Measurements from ENCODE around the gene SLC22A23.

SLC22A23 gene

DNA sequence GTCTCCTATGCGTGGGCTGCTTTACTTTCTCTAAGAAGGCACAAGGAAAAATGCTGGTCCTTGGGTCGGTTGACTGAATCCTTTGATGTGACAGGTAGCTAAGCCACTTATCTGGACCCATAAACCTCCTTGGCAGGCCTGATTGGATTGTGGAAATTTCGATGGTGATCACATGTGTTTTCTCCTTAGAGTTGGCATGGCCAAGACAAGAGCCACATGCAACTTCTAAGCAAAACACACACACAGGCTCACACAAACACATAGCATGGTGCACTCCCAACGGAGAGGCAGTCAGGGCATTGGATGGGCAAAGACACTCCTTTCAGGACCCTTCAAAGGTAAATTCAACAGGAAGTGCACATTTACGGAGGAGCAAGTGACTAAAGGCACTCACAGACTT lies 102.9 kb downstream of the SLC22A23 start:
- Histone ChIP-seq H3K4me1 (peaks cover 0 to 23% (median 16%) of the 10 kb centered on the region in 4 donors), H3K27ac (no peak overlapping the region), H3K36me3 (no peaks in the 10 kb centered on the region), H3K4me3 (no peak overlapping the region), H3K27me3 (no peaks in the 10 kb centered on the region), H3K9me3 (no peaks in the 10 kb centered on the region)
- intact Hi-C loops (cut with DNase I; ENCODE audit: low total_unique reads) = loop anchor here (10.0 kb wide), 1 partner anchor 381 kb away; no protein-coding TSS in a partner anchor
- TF ChIP-seq, protein P1, sequence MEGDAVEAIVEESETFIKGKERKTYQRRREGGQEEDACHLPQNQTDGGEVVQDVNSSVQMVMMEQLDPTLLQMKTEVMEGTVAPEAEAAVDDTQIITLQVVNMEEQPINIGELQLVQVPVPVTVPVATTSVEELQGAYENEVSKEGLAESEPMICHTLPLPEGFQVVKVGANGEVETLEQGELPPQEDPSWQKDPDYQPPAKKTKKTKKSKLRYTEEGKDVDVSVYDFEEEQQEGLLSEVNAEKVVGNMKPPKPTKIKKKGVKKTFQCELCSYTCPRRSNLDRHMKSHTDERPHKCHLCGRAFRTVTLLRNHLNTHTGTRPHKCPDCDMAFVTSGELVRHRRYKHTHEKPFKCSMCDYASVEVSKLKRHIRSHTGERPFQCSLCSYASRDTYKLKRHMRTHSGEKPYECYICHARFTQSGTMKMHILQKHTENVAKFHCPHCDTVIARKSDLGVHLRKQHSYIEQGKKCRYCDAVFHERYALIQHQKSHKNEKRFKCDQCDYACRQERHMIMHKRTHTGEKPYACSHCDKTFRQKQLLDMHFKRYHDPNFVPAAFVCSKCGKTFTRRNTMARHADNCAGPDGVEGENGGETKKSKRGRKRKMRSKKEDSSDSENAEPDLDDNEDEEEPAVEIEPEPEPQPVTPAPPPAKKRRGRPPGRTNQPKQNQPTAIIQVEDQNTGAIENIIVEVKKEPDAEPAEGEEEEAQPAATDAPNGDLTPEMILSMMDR (IDR thresholded peaks at IDR 0.05) = no peak
- DNase-seq = no peak

DNA sequence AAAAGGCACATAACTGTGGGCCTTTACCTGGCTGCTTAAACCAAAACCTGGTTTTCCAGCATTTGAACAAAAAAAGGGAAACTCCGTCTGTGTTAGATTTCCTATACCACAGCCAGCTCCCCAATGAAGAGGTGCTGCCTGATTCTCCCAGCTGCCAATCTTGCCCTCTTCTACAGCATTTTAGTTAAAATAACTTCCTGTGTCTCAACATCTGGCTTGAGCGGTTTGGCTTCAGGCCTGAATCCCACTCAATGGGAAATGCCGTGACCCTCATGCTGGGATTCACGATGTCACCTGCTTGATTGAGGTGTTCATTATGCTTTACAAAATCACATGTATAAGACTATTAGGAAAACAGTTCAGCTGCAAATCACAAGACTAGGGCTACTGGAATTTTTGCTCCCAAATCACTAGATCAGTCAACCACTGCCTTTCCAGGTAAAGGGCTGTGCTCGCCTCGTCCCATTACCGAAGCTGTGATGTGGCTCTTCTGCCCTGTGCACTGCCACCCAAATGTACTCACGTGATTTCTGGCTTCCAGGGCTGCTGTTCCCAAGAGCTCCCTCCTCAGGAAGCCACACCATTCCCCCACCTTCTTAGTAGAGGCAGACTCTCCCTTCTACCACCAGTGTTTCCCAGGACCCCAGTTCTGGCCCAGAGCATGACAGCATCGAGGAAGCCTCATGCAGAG lies 103.5 kb downstream of the SLC22A23 start:
- Histone ChIP-seq H3K4me1 (peaks cover 0 to 23% (median 16%) of the 10 kb centered on the region in 4 donors), H3K9me3 (no peaks in the 10 kb centered on the region), H3K36me3 (no peaks in the 10 kb centered on the region), H3K27me3 (no peaks in the 10 kb centered on the region), H3K27ac (no peak overlapping the region), H3K4me3 (no peak overlapping the region)
- intact Hi-C loops (cut with DNase I; ENCODE audit: low total_unique reads) = loop anchor here (10.0 kb wide), 1 partner anchor 381 kb away; no protein-coding TSS in a partner anchor
- DNase-seq = no peak
- TF ChIP-seq, protein P1 (IDR thresholded peaks at IDR 0.05) = no peak

DNA sequence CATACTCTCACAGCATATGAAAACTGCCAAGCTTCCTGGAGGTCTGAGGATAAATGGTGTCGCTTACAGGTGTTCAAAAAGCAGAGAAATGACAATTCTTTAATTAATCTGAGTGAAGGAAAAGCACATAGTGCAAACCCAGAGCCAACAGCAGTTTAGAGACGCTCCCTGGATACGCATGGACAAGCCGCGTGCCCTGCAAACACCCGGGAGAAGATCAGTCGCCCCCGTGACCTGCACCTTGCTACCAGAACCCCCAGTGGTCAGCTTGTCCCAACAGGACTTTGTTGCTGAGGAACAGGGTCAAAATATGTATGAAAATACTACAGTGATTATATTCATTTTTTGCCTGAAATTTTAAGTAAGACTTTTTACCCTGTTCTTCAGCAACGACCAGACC lies 104.2 kb downstream of the SLC22A23 start:
- no peak overlapping the region for H3K4me3 ChIP-seq
- H3K36me3 ChIP-seq = no peaks in the 10 kb centered on the region
- TF ChIP-seq, protein P1 (IDR thresholded peaks at IDR 0.05) = no peak
- peaks cover 0 to 23% (median 15%) of the 10 kb centered on the region in 4 donors for H3K4me1 ChIP-seq
- intact Hi-C loops (cut with DNase I; ENCODE audit: low total_unique reads) = loop anchor here (10.0 kb wide), 1 partner anchor 382 kb away; no protein-coding TSS in a partner anchor
- H3K9me3 ChIP-seq = no peaks in the 10 kb centered on the region
- H3K27ac ChIP-seq = no peak overlapping the region
- no peaks in the 10 kb centered on the region for H3K27me3 ChIP-seq
- no peak for DNase-seq

DNA sequence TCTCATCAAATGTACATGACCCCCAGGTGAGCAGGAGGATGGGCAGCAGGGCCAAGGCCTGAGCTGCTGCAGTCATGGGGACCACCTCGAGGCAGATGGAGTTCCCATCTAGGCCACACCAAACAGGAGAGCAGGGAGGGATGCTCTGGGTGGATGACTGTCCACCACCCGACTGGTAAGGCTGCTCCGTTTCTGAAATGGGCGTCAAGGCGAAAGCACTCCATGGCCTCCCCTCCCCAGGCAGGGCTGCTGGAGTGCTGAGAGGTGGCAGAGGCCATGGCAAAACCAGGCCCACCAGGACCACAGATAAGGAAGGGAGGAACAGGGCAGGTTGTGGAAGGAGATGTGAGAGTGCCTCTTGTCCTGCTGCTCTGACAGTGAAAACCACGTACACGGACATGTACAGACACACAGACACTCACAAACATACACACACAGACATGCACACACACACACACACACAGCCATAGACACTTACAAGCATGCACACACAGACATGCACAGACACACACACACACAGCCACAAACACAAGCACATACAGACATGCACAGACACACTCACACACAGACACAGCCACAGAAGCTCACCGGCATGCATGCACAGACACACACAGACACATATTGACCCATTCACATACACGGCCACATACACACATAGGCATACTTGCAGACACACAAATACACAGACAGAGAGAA lies 104.9 kb downstream of the SLC22A23 start:
- Histone ChIP-seq H3K36me3 (no peaks in the 10 kb centered on the region), H3K27ac (no peak overlapping the region), H3K4me1 (peaks cover 0 to 16% (median 12%) of the 10 kb centered on the region in 4 donors), H3K9me3 (no peaks in the 10 kb centered on the region), H3K4me3 (no peak overlapping the region), H3K27me3 (no peaks in the 10 kb centered on the region)
- no peak for DNase-seq
- TF ChIP-seq, protein P1 (IDR thresholded peaks at IDR 0.05) = no peak
- intact Hi-C loops (cut with DNase I; ENCODE audit: low total_unique reads) = loop anchor here (10.0 kb wide), 1 partner anchor 383 kb away; no protein-coding TSS in a partner anchor

DNA sequence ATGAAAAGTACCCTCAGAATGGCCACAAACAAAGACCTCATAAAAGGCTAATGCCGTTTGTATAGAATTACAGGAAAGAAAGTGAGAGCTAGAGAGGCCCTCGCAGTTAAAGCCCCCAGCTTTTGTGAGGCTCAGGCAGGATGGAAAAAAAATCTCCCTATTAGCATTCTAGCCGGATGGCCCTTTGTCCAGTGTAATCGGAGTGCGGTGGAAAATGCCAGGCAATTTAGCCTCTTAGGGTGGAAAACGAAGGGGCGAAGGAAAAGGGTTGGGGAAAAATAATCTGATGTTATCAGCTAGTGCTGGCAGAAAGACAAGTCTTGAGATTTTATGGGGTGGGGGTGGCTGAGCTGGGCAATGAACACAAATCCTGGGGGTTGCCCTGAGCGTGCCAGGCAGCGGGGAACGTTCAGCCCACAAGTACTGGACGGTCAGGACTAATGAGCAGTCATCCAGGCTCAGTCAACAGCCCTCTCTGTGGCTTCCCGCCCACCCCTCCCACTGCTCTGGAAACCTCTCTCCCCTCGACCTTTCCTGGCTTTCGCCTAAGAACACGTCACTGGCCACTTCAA lies 105.7 kb downstream of the SLC22A23 start:
- Histone ChIP-seq H3K9me3 (no peaks in the 10 kb centered on the region), H3K27me3 (no peaks in the 10 kb centered on the region), H3K27ac (no peak overlapping the region), H3K4me1 (peaks cover 0 to 10% (median 4%) of the 10 kb centered on the region in 4 donors), H3K4me3 (no peak overlapping the region), H3K36me3 (no peaks in the 10 kb centered on the region)
- TF ChIP-seq, protein P1 (IDR thresholded peaks at IDR 0.05) = no peak
- DNase-seq = no peak
- intact Hi-C loops (cut with DNase I; ENCODE audit: low total_unique reads) = loop anchor here (10.0 kb wide), 1 partner anchor 384 kb away; no protein-coding TSS in a partner anchor

Data from tibial artery (tissue), 4 donors.